ENCODE measurements around the gene HAS3.

HAS3 gene

GRCh38 chr16:69115837-69116236 is 10.4 kb downstream of the HAS3 start:
- Histone ChIP-seq H2AFZ (ENCODE audit: low read depth, low read length) (no peak overlapping the region), H3K27me3 (ENCODE audit: insufficient read depth, low read length, poor library complexity) (no peaks in the 10 kb centered on the region), H3K36me3 (ENCODE audit: insufficient read depth, low read length) (peaks cover 83% of the 10 kb centered on the region), H3K4me2 (ENCODE audit: insufficient read depth, low read length) (no peak overlapping the region), H3K9ac (ENCODE audit: low read depth, low read length) (no peak overlapping the region), H4K20me1 (ENCODE audit: insufficient read depth, low read length) (peaks cover 73% of the 10 kb centered on the region), H3K9me3 (ENCODE audit: insufficient read depth, low read length, severe bottlenecking) (no peaks in the 10 kb centered on the region), H3K27ac (ENCODE audit: low read length) (no peak overlapping the region), H3K79me2 (ENCODE audit: insufficient read depth, low read length) (peaks cover 21% of the 10 kb centered on the region), H3K4me3 (ENCODE audit: low read depth in 1 of 2, low read length in 2 of 2) (no peak overlapping the region), H3K4me1 (ENCODE audit: insufficient read depth, low read length) (no peaks in the 10 kb centered on the region)
- DNase-seq (no peak), ATAC-seq (ENCODE audit: insufficient read depth, low read depth) (no peak)
- TF ChIP-seq EZH2 (IDR thresholded peaks at IDR 0.05; ENCODE audit: borderline replicate concordance, low read depth, low read length, severe bottlenecking) (no peak), CTCF (IDR thresholded peaks at IDR 0.05; ENCODE audit: borderline replicate concordance, extremely low read depth, low read length, poor library complexity, severe bottlenecking) (no peak)

GRCh38 chr16:69116256-69116875 is 10.9 kb downstream of the HAS3 start:
- Histone ChIP-seq H3K4me3 (ENCODE audit: low read depth in 1 of 2, low read length in 2 of 2) (no peak overlapping the region), H2AFZ (ENCODE audit: low read depth, low read length) (no peak overlapping the region), H3K4me2 (ENCODE audit: insufficient read depth, low read length) (no peak overlapping the region), H4K20me1 (ENCODE audit: insufficient read depth, low read length) (peaks cover 77% of the 10 kb centered on the region), H3K4me1 (ENCODE audit: insufficient read depth, low read length) (no peaks in the 10 kb centered on the region), H3K9me3 (ENCODE audit: insufficient read depth, low read length, severe bottlenecking) (no peaks in the 10 kb centered on the region), H3K27me3 (ENCODE audit: insufficient read depth, low read length, poor library complexity) (no peaks in the 10 kb centered on the region), H3K27ac (ENCODE audit: low read length) (no peak overlapping the region), H3K36me3 (ENCODE audit: insufficient read depth, low read length) (peaks cover 85% of the 10 kb centered on the region), H3K79me2 (ENCODE audit: insufficient read depth, low read length) (peaks cover 24% of the 10 kb centered on the region), H3K9ac (ENCODE audit: low read depth, low read length) (no peak overlapping the region)
- no peak for TF ChIP-seq EZH2 (IDR thresholded peaks at IDR 0.05; ENCODE audit: borderline replicate concordance, low read depth, low read length, severe bottlenecking)
- no peak for TF ChIP-seq CTCF (IDR thresholded peaks at IDR 0.05; ENCODE audit: borderline replicate concordance, extremely low read depth, low read length, poor library complexity, severe bottlenecking)
- ATAC-seq (ENCODE audit: insufficient read depth, low read depth) = no peak
- DNase-seq = no peak

DNA sequence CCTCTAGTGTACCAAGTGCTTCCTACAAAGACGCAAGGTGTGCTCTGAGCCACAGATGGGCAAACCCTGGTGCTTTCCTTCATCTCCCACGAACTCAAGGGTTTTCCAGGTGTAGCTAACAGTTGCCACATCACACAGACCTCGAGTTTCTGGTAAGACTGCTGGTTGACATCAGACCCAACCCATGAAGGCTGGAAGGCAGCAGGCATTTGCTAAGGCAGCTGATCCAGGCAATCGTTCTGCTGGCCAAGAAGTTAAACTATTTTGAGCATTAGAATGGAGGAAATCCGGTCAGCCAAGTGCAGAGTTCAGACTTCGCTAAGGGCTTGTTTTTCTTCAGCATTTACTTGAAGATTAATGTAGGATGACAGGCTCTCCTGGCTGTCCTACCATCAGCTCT is 11.5 kb downstream of the HAS3 start:
- no peaks in the 10 kb centered on the region for H3K27me3 ChIP-seq (ENCODE audit: insufficient read depth, low read length, poor library complexity)
- H3K79me2 ChIP-seq (ENCODE audit: insufficient read depth, low read length) = peaks cover 25% of the 10 kb centered on the region
- ATAC-seq (ENCODE audit: insufficient read depth, low read depth) (peak; percentile 27; the same call in 1 of the 3 replicates), DNase-seq (peak; percentile 18)
- no peaks in the 10 kb centered on the region for H3K9me3 ChIP-seq (ENCODE audit: insufficient read depth, low read length, severe bottlenecking)
- H4K20me1 ChIP-seq (ENCODE audit: insufficient read depth, low read length) = peaks cover 74% of the 10 kb centered on the region
- no peak overlapping the region for H2AFZ ChIP-seq (ENCODE audit: low read depth, low read length)
- TF ChIP-seq CTCF (IDR thresholded peaks at IDR 0.05; ENCODE audit: borderline replicate concordance, extremely low read depth, low read length, poor library complexity, severe bottlenecking) (no peak), EZH2 (IDR thresholded peaks at IDR 0.05; ENCODE audit: borderline replicate concordance, low read depth, low read length, severe bottlenecking) (no peak)
- H3K4me1 ChIP-seq (ENCODE audit: insufficient read depth, low read length) = no peaks in the 10 kb centered on the region
- no peak overlapping the region for H3K4me3 ChIP-seq (ENCODE audit: low read depth in 1 of 2, low read length in 2 of 2)
- peaks cover 84% of the 10 kb centered on the region for H3K36me3 ChIP-seq (ENCODE audit: insufficient read depth, low read length)
- H3K9ac ChIP-seq (ENCODE audit: low read depth, low read length) = no peak overlapping the region
- no peak overlapping the region for H3K4me2 ChIP-seq (ENCODE audit: insufficient read depth, low read length)
- H3K27ac ChIP-seq (ENCODE audit: low read length) = no peak overlapping the region

All from DND-41 (cell line).